Left ventricle myocardium inferior (tissue), 1 donor: ENCODE data around the gene REC114. TPM values are rescaled to one million over a fixed set of nuclear protein-coding genes. Genes with fewer than 3 reads are reported as not detected.
"Not testable (repeated sequence)": the region's sequence is repeated elsewhere in the genome, so short reads cannot be mapped to it uniquely, and the experiment has no call there.

ENCODE experiments used
- DNase-seq: peaks from one replicate; pipeline ENCODE4 v3.0.0-alpha.2; 2020
- H3K27ac ChIP-seq: fragments of 200-600 bp; replicated peaks from 2 replicates; pipeline ENCODE4 v1.8.0; 2021
- H3K27me3 ChIP-seq: fragments of 200-600 bp; 2 replicates; pipeline ENCODE4 v1.8.0; 2021; ENCODE audit warnings: low read depth
- H3K36me3 ChIP-seq: fragments of 200-600 bp; 2 replicates; pipeline ENCODE4 v1.8.0; 2021
- H3K4me1 ChIP-seq: fragments of 200-600 bp; 2 replicates; pipeline ENCODE4 v1.8.0; 2021
- H3K4me3 ChIP-seq: fragments of 200-600 bp; 2 replicates; pipeline ENCODE4 v1.8.0; 2021; ENCODE audit warnings: mild to moderate bottlenecking, moderate library complexity
- H3K9me3 ChIP-seq: fragments of 200-600 bp; replicated peaks from 2 replicates; pipeline ENCODE4 v1.8.0; 2021
- intact Hi-C: fragments of 100-400 bp; cut with micrococcal nuclease; formaldehyde crosslinking; loops from one replicate; pipeline ENCODE4 v1.11.0; 2022
- total RNA-seq: library from RNA; stranded (reverse); fragmentation: NEBNext Ultra II Directional; extraction: Animal tissue kit (Norgen Biotek cat#: 25700); gene quantifications from one replicate; pipeline ENCODE4 v1.2.1, GENCODE V29; 2021
- TF ChIP-seq, protein P1 (sequence below): fragments of 200-600 bp; IDR thresholded peaks from 2 replicates; pipeline ENCODE4 v1.8.0; 2021; ENCODE audit warnings: antibody characterized with exemption, mild to moderate bottlenecking, borderline replicate concordance
- donor health status: DM: no; HTN: yes; CAD: no; lungs with severe emphysema.

The REC114 gene
- total RNA-seq, 1 donor from 2014 or later: 1.4 TPM

DNA sequence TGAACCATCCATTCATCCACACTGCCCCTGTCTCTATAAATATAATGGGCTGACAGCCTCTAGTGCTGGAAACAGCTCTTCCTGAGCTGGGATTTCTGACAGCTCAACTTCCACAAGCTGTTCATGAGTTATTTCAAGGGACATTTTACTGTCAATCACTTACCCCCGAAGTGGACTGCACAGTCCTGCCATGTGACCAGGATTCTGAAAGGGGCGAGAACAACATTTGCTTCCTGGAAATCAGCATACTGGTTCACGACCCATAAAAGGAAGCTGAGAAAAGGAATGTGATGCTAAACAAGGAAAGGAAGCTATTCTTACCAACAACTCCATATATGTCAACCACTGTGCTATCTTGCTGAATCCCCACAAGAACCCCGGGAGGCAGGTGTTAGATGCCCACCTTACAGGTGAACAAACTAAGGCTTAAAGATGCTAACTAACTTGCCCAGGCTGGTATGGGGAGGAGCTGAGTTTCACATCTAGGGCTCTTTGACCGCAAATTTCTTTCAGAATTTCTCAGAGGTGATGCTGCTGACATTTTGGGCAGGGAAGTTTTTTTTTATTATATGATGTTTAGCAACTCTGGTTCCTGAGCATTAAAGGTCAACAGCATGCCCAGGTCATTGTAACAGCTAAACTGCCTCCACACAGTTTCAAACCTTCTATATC lies 16.5 kb upstream of the REC114 start:
- no peak overlapping the region for H3K4me3 ChIP-seq
- intact Hi-C loops: no loop called here

DNA sequence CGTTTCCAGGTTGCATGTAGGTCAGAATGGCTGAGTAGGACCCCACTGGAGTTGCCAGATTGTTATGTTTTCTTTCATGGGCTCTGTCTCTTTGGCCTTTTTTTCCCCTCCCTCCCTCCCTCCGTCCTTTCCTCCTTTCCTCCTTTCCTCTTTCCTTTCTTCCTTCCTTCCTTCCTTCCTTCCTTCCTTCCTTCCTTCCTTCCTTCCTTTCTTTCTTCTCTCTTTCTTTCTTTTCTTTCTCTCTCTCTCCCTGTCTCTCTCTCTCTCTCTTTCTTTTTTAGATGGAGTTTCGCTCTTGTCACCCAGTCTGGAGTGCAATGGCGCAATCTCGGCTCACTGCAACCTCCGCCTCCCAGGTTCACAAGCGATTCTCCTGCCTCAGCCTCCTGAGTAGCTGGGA lies 11.6 kb upstream of the REC114 start:
- H3K36me3 ChIP-seq, H3K9me3 ChIP-seq, H3K4me3 ChIP-seq, H3K4me1 ChIP-seq, H3K27ac ChIP-seq, intact Hi-C loops, DNase-seq: not testable (repeated sequence)
- peaks cover 15% of the 10 kb centered on the region for H3K27me3 ChIP-seq

More for the DNA sequence above, 16.5 kb upstream of the REC114 start:
- H3K4me1 ChIP-seq: no peaks in the 10 kb centered on the region
- TF ChIP-seq, protein P1, sequence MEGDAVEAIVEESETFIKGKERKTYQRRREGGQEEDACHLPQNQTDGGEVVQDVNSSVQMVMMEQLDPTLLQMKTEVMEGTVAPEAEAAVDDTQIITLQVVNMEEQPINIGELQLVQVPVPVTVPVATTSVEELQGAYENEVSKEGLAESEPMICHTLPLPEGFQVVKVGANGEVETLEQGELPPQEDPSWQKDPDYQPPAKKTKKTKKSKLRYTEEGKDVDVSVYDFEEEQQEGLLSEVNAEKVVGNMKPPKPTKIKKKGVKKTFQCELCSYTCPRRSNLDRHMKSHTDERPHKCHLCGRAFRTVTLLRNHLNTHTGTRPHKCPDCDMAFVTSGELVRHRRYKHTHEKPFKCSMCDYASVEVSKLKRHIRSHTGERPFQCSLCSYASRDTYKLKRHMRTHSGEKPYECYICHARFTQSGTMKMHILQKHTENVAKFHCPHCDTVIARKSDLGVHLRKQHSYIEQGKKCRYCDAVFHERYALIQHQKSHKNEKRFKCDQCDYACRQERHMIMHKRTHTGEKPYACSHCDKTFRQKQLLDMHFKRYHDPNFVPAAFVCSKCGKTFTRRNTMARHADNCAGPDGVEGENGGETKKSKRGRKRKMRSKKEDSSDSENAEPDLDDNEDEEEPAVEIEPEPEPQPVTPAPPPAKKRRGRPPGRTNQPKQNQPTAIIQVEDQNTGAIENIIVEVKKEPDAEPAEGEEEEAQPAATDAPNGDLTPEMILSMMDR: no peak
- H3K9me3 ChIP-seq: no peaks in the 10 kb centered on the region
- H3K27me3 ChIP-seq: peaks cover 18% of the 10 kb centered on the region
- no peak for DNase-seq
- no peaks in the 10 kb centered on the region for H3K36me3 ChIP-seq
- no peak overlapping the region for H3K27ac ChIP-seq

DNA sequence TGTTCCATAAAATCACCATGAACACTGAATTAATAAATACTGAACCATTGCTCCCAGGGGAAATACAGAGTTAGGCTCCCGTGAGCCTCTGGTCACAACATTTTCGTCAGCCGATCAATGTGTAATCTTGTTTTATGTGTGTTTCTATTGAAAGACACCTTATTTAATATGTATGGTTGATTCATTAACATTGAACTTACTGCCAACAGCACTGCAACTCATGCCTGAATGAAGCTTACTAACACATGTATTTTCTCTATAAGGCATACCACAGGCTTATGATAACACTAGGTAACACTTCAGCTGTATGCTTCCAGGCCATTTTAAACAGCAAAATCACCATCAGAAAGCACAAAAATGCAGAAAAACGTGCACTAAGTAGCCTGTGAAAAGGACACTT lies 9.1 kb upstream of the REC114 start:
- TF ChIP-seq, protein P1: no peak
- DNase-seq: no peak
- intact Hi-C loops: no loop called here
- peaks cover 23% of the 10 kb centered on the region for H3K27me3 ChIP-seq
- no peaks in the 10 kb centered on the region for H3K4me1 ChIP-seq
- H3K4me3 ChIP-seq: no peak overlapping the region
- H3K27ac ChIP-seq: no peak overlapping the region
- H3K36me3 ChIP-seq: no peaks in the 10 kb centered on the region
- no peaks in the 10 kb centered on the region for H3K9me3 ChIP-seq

DNA sequence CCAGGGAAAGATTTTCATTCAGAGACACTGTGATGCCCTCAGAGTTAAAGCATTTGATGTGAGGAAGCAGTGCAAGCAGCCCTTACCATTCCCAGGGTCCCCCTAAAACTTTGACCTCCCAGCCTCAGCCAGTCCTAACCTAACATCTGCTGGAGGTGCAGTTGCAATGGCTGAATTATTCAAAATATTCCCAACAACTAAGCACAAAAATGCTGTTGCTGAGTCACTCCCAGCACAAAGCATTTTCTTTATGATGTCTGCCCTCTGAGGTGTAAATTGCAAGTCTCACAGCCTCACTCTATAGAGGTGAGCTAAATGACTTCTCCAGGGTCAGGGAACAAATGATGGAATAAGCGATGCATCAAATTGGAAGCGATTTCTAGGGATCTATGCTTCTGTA lies 6.4 kb upstream of the REC114 start:
- H3K36me3 ChIP-seq: no peaks in the 10 kb centered on the region
- H3K4me3 ChIP-seq: no peak overlapping the region
- no peaks in the 10 kb centered on the region for H3K9me3 ChIP-seq
- H3K27me3 ChIP-seq: peaks cover 30% of the 10 kb centered on the region
- H3K27ac ChIP-seq: no peak overlapping the region
- intact Hi-C loops: no loop called here
- H3K4me1 ChIP-seq: no peaks in the 10 kb centered on the region
- DNase-seq: no peak
- TF ChIP-seq, protein P1: no peak

DNA sequence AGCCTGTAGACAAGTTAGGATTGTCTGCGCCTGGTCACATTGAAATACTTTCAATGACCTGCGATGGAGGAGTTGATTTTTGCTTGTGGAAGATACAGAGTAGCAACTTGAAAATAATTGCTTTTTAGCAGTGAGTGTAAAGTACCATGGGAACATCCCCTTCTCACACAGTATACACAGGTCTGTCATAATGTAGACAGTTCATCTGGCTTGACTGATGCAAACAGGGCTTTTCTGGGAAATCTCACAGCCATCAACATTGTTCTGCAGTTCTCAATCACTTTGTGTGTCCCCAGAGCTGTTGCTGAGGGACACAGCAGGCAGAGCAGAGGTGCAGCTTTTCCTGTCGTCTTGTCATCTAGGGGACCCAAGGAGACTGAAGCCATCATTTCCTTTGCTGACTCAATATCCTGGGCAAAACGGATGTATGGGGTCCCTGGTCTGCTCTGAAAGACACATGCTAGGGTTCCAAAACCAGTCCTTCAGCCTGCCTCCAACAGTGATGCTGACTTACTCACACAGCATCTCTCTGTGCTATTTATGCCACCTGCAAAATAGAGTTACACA lies 5.3 kb upstream of the REC114 start:
- Histone ChIP-seq H3K27me3 (peaks cover 32% of the 10 kb centered on the region), H3K4me1 (no peaks in the 10 kb centered on the region), H3K9me3 (no peaks in the 10 kb centered on the region), H3K27ac (no peak overlapping the region), H3K36me3 (no peaks in the 10 kb centered on the region), H3K4me3 (no peak overlapping the region)
- intact Hi-C loops: no loop called here
- TF ChIP-seq, protein P1: no peak
- no peak for DNase-seq

DNA sequence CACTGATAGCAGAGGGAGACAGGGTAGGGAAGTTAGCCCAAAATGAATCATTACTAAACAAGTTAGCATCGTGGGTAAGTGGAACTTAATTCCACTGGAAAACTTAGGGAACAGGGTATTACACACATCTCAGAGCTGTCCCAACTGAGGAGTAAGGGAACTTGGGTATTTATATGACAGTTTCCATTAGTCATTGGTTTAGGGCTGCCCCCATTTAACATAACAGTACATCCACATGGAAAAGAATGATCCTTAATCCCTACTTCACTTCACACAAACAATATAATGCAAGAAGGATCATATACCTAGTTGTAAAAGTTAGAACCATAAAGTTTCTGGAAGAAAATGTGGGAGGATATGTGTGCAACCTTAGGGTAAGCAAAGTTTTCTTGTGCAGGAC lies 4.3 kb upstream of the REC114 start:
- intact Hi-C loops: no loop called here
- Histone ChIP-seq H3K27me3 (peaks cover 36% of the 10 kb centered on the region), H3K9me3 (no peaks in the 10 kb centered on the region), H3K27ac (no peak overlapping the region), H3K4me3 (no peak overlapping the region), H3K36me3 (no peaks in the 10 kb centered on the region), H3K4me1 (no peaks in the 10 kb centered on the region)
- no peak for DNase-seq
- TF ChIP-seq, protein P1: no peak
